HEK293 (cell line): ENCODE measurements around the gene FSTL3.
"Not testable (repeated sequence)": the region's sequence is repeated elsewhere in the genome, so short reads cannot be mapped to it uniquely, and the experiment has no call there.

Source experiments
- CTCF ChIA-PET: fragments of 350-600 bp; formaldehyde crosslinking; extraction: SDS; loops from one replicate; lab custom pipeline; 2021; ENCODE audit warnings: antibody characterized with exemption; lab: Yijun Ruan, JAX
- POLR2A ChIA-PET: fragments of 300-600 bp; formaldehyde crosslinking; extraction: SDS; loops from one replicate; lab custom pipeline; 2020; ENCODE audit warnings: antibody characterized with exemption, inconsistent platforms; lab: Yijun Ruan, JAX
- H3K27ac ChIP-seq: fragments of 200-500 bp; sonication (Bioruptor generic); 2 replicates; pipeline ENCODE4 v1.5.1; 2014; ENCODE audit warnings: low read depth, low read length, control low read depth, inconsistent platforms; ENCODE audit errors: extremely low read depth
- H3K36me3 ChIP-seq, 2 experiments: fragments of 200-500 bp in 1 of 2; sonication (Bioruptor generic) in 1 of 2; 1 replicate in 1 of 2; 2 replicates in 1 of 2; pipeline ENCODE4 v1.5.1; 2014 to 2017; ENCODE audit warnings: inconsistent platforms in 2 of 2, low read length in 2 of 2; ENCODE audit not compliant: control insufficient read depth in 2 of 2, insufficient read depth in 1 of 2
- H3K4me1 ChIP-seq: fragments of 200-500 bp; sonication (Bioruptor generic); 2 replicates; pipeline ENCODE4 v1.5.1; 2014; ENCODE audit warnings: mild to moderate bottlenecking, low read length, inconsistent platforms; ENCODE audit not compliant: control insufficient read depth, insufficient read depth
- H3K4me3 ChIP-seq: 2 replicates; pipeline ENCODE4 v1.5.1; 2011; ENCODE audit warnings: low read depth, mild to moderate bottlenecking, control low read depth, low read length, moderate library complexity
- H3K9me3 ChIP-seq: fragments of 200-500 bp; sonication (Bioruptor generic); 2 replicates; pipeline ENCODE4 v1.5.1; 2014; ENCODE audit warnings: low read depth, low read length, inconsistent platforms; ENCODE audit not compliant: control insufficient read depth, insufficient read depth
- BCL11A ChIP-seq: fragments of 450-650 bp; formaldehyde crosslinking; IDR thresholded peaks from 2 replicates; pipeline ENCODE4 v1.5.1; 2016; ENCODE audit warnings: low read depth, missing biosample characterization, missing genetic modification characterization
- MZF1 ChIP-seq: fragments of 450-650 bp; formaldehyde crosslinking; IDR thresholded peaks from 2 replicates; pipeline ENCODE4 v1.5.1; 2017; ENCODE audit warnings: missing biosample characterization, missing genetic modification characterization, borderline replicate concordance
- SETDB1 ChIP-seq: IDR thresholded peaks from one replicate; pipeline ENCODE4 v1.6.1; 2017; ENCODE audit warnings: mild to moderate bottlenecking, low read length, moderate library complexity, mixed read lengths; ENCODE audit not compliant: insufficient read length
- WT1 ChIP-seq: fragments of 450-650 bp; formaldehyde crosslinking; IDR thresholded peaks from 2 replicates; pipeline ENCODE4 v1.5.1; 2016; ENCODE audit warnings: missing biosample characterization, missing genetic modification characterization
- YY1 ChIP-seq: fragments of 450-650 bp; formaldehyde crosslinking; IDR thresholded peaks from 2 replicates; pipeline ENCODE4 v1.5.1; 2018; ENCODE audit warnings: missing biosample characterization, missing genetic modification characterization
- YY2 ChIP-seq: fragments of 450-650 bp; formaldehyde crosslinking; IDR thresholded peaks from 2 replicates; pipeline ENCODE4 v1.5.1; 2016; ENCODE audit warnings: missing biosample characterization, missing genetic modification characterization
- ZFHX2 ChIP-seq: fragments of 450-650 bp; formaldehyde crosslinking; conservative IDR thresholded peaks from 2 replicates; pipeline ENCODE4 v1.5.1; 2016; ENCODE audit warnings: missing biosample characterization, missing genetic modification characterization
- ZNF433 ChIP-seq: fragments of 450-650 bp; formaldehyde crosslinking; IDR thresholded peaks from 2 replicates; pipeline ENCODE4 v1.5.1; 2016; ENCODE audit warnings: missing biosample characterization, missing genetic modification characterization, low read depth
- ZNF521 ChIP-seq: fragments of 450-650 bp; formaldehyde crosslinking; IDR thresholded peaks from 2 replicates; pipeline ENCODE4 v1.5.1; 2017; ENCODE audit warnings: missing biosample characterization, mild to moderate bottlenecking, missing genetic modification characterization
- ZNF530 ChIP-seq: fragments of 450-650 bp; formaldehyde crosslinking; IDR thresholded peaks from 2 replicates; pipeline ENCODE4 v1.5.1; 2016; ENCODE audit warnings: low read depth, missing biosample characterization, missing genetic modification characterization
- ZNF596 ChIP-seq: fragments of 450-650 bp; IDR thresholded peaks from 2 replicates; pipeline ENCODE4 v1.5.0; 2018; ENCODE audit warnings: missing biosample characterization, mild to moderate bottlenecking, missing genetic modification characterization, moderate library complexity
- ZNF629 ChIP-seq: fragments of 450-650 bp; formaldehyde crosslinking; IDR thresholded peaks from 2 replicates; pipeline ENCODE4 v1.5.1; 2017; ENCODE audit warnings: missing biosample characterization, missing genetic modification characterization
- ZNF670 ChIP-seq: fragments of 450-650 bp; formaldehyde crosslinking; IDR thresholded peaks from 2 replicates; pipeline ENCODE4 v1.5.1; 2016; ENCODE audit warnings: missing biosample characterization, missing genetic modification characterization, low read depth
- TF ChIP-seq, protein P1 (sequence below): fragments of 450-650 bp; formaldehyde crosslinking; IDR thresholded peaks from 2 replicates; pipeline ENCODE4 v1.5.1; 2017; ENCODE audit warnings: missing biosample characterization, missing genetic modification characterization
- TF ChIP-seq, protein P2 (sequence below): fragments of 450-650 bp; formaldehyde crosslinking; IDR thresholded peaks from 2 replicates; pipeline ENCODE4 v1.5.1; 2016; ENCODE audit warnings: missing biosample characterization, missing genetic modification characterization
- TF ChIP-seq, protein P3 (sequence below): fragments of 450-650 bp; formaldehyde crosslinking; optimal IDR thresholded peaks from 2 replicates; pipeline ENCODE3; 2016; ENCODE audit warnings: missing biosample characterization, mild to moderate bottlenecking, missing genetic modification characterization

Gene FSTL3

DNA sequence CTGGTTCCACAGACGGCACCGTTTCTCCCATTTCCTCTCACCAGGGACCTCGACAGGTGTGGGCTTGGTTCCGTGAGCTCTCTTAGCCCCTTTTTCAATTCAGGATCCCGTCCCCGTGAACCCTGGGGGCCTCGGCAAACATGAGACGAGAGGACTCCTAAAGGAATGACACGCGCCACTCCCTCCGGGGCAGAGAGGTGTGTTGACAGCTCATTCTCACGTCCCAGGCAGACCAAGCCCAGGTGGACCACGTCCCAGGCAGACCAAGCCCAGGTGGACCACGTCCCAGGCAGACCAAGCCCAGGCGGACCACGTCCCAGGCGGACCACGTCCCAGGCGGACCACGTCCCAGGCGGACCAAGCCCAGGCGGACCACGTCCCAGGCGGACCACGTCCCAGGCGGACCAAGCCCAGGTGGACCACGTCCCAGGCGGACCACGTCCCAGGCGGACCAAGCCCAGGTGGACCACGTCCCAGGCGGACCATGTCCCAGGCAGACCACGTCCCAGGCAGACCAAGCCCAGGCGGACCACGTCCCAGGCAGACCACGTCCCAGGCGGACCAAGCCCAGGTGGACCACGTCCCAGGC lies 9.1 kb upstream of the FSTL3 start:
- H3K36me3 ChIP-seq, H3K9me3 ChIP-seq, H3K4me1 ChIP-seq, H3K27ac ChIP-seq, POLR2A ChIA-PET, H3K4me3 ChIP-seq: not testable (repeated sequence)
- peak; percentile 31 for TF ChIP-seq SETDB1
- CTCF ChIA-PET = interaction anchor here (0.8 to 1.1 kb wide), 3 partner anchors 10 to 67 kb away, joined by 3 to 4 read pairs (median 3); no protein-coding TSS in a partner anchor

DNA sequence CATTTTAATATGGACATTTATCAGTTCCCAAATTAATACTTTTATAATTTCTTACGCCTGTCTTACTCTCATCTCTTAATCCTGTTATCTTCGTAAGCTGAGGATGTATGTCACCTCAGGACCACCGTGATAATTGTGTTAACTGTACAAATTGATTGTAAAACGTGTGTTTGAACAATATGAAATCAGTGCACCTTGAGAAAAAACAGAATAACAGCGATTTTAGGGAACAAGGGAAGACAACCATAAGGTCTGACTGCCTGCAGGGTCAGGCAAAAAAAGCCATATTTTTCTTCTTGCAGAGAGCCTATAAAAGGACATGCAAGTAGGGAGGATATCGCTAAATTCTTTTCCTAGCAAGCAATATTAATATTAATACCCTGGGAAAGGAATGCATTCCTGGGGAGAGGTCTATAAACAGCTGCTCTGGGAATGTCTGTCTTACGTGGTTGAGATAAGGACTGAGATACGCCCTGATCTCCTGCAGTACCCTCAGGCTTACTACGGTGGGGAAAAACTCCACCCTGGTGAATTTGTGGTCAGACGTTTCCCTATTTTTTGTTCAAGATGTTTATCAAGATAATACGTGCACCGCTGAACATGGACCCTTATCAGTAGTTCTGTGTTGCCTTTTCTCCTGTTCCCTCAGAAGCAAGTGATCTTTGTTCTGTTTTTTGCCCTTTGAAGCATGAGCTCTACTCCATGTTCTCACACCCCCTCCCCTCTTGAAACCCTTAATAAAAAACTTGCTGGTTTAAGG lies 7.3 kb upstream of the FSTL3 start:
- H3K4me1 ChIP-seq = not testable (repeated sequence)
- TF ChIP-seq, protein P1, sequence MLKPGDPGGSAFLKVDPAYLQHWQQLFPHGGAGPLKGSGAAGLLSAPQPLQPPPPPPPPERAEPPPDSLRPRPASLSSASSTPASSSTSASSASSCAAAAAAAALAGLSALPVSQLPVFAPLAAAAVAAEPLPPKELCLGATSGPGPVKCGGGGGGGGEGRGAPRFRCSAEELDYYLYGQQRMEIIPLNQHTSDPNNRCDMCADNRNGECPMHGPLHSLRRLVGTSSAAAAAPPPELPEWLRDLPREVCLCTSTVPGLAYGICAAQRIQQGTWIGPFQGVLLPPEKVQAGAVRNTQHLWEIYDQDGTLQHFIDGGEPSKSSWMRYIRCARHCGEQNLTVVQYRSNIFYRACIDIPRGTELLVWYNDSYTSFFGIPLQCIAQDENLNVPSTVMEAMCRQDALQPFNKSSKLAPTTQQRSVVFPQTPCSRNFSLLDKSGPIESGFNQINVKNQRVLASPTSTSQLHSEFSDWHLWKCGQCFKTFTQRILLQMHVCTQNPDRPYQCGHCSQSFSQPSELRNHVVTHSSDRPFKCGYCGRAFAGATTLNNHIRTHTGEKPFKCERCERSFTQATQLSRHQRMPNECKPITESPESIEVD = peak; percentile 38; the same call in 1 of the 2 replicates
- TF ChIP-seq ZNF433 (tag by site-specific recombination) = 0 out of 2 replicates have a peak, but pooled peaks have one; percentile 10
- peak; percentile 78 for TF ChIP-seq SETDB1
- TF ChIP-seq, all 188 proteins: peak for 3; not testable (repeated sequence) for 185
- H3K27ac ChIP-seq, H3K9me3 ChIP-seq, H3K4me3 ChIP-seq, H3K36me3 ChIP-seq: not testable (repeated sequence)
- ChIA-PET CTCF (interaction anchor here (0.6 to 1.0 kb wide), 3 partner anchors 9 to 351 kb away, joined by 3 read pairs; no protein-coding TSS in a partner anchor), POLR2A (interaction anchor here (1.2 kb wide), 1 partner anchor 8 kb away, joined by 3 read pairs; the partner anchor contains the start of gene FSTL3)

DNA sequence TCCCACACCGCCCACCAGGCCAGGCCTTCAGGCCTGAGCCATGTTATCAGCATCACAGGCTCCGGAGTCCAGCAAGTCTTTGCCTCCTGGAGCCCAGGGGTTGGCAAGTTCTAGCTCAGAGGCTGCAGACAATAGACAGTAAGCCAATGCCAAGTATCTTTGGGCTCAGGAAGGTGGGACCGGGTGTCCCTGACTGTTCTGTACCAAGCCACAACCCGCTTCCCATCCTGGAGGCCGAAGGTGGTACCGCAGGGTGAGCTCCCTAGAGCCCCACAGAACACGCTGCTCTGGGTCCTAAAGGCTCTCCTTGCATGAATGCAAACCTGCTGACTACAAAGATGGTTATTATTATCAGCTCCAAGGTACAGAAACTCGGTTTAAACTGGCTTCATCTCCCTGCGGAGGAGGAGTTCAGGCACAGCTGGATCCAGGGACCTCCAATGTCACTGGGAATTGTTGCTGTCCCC lies 5.5 kb upstream of the FSTL3 start:
- no peaks in the 10 kb centered on the region for H3K4me1 ChIP-seq
- POLR2A ChIA-PET = interaction anchor here (0.6 kb wide), 1 partner anchor 37 kb away, joined by 5 read pairs; no protein-coding TSS in a partner anchor
- H3K4me3 ChIP-seq = no peak overlapping the region
- H3K27ac ChIP-seq = no peak overlapping the region
- H3K36me3 ChIP-seq = no peaks in the 10 kb centered on the region
- CTCF ChIA-PET = interaction anchor here (0.6 to 1.0 kb wide), 3 partner anchors 37 to 523 kb away, joined by 3 to 4 read pairs (median 4); no protein-coding TSS in a partner anchor
- TF ChIP-seq ZNF670 (tag by site-specific recombination) (no peak), WT1 (no peak), MZF1 (no peak), ZNF629 (tag by site-specific recombination) (no peak), ZFHX2 (tag by site-specific recombination) (no peak), ZNF596 (no peak)
- TF ChIP-seq, protein P2, sequence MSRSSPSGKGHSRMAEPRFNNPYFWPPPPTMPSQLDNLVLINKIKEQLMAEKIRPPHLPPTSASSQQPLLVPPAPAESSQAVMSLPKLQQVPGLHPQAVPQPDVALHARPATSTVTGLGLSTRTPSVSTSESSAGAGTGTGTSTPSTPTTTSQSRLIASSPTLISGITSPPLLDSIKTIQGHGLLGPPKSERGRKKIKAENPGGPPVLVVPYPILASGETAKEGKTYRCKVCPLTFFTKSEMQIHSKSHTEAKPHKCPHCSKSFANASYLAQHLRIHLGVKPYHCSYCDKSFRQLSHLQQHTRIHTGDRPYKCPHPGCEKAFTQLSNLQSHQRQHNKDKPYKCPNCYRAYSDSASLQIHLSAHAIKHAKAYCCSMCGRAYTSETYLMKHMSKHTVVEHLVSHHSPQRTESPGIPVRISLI = no peak
- no peaks in the 10 kb centered on the region for H3K9me3 ChIP-seq

DNA sequence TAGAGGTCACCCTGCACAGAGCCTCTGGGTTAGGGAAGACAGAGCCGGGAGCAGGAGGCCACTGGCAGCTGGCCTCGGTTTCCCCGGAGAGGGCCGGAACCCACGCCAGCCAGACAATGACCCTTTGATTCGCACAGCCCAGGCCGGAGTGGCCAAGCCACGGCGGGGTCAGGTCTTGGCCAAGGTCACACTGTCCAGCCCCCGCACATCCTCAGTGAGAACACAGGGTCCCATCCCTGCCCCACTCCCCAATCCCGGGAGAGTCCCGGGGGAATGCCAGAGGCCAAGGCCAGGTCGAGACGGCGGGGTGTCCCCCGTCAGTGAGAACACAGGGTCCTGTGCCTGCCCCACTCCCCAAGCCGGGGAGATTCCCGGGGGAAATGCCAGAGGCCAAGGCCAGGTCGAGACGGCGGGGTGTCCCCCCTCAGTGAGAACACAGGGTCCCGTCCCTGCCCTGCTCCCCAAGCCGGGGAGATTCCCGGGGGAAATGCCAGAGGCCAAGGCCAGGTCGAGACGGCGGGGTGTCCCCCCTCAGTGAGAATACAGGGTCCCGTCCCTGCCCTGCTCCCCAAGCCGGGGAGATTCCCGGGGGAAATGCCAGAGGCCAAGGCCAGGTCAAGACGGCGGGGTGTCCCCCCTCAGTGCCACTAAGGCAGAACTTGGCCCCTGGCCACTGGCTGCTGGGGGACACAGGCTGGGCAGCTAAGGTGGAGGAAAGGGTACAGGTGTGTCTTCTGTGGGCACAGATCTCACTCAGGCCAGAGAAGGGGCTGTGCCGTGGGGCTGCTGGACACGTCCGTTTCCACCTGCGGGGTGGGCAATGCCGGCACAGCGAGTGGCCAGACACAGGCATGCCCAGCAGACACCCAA lies 1.7 kb upstream of the FSTL3 start:
- Histone ChIP-seq H3K4me1 (no peaks in the 10 kb centered on the region), H3K4me3 (no peak overlapping the region), H3K9me3 (no peaks in the 10 kb centered on the region), H3K36me3 (no peaks in the 10 kb centered on the region), H3K27ac (no peak overlapping the region)
- CTCF ChIA-PET = no interaction called here
- POLR2A ChIA-PET = no interaction called here
- TF ChIP-seq YY2 (tag by site-specific recombination) (no peak), YY1 (tag by site-specific recombination) (no peak), ZNF521 (tag by site-specific recombination) (no peak), BCL11A (tag by site-specific recombination) (no peak), ZNF530 (tag by site-specific recombination) (no peak)
- TF ChIP-seq, protein P3, sequence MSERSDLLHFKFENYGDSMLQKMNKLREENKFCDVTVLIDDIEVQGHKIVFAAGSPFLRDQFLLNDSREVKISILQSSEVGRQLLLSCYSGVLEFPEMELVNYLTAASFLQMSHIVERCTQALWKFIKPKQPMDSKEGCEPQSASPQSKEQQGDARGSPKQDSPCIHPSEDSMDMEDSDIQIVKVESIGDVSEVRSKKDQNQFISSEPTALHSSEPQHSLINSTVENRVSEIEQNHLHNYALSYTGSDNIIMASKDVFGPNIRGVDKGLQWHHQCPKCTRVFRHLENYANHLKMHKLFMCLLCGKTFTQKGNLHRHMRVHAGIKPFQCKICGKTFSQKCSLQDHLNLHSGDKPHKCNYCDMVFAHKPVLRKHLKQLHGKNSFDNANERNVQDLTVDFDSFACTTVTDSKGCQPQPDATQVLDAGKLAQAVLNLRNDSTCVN = no peak
